H1 (cell line): Measurements from ENCODE around the gene CEL. TPM values are rescaled to one million over a fixed set of nuclear protein-coding genes. Genes with fewer than 3 reads are reported as not detected.
"Not testable (repeated sequence)": the region's sequence is repeated elsewhere in the genome, so short reads cannot be mapped to it uniquely, and the experiment has no call there.

ENCODE experiments used
- CTCF ChIA-PET: fragments of 300-600 bp; sonication (Branson Sonifier 250); formaldehyde crosslinking; loops from one replicate; lab custom pipeline; 2021; ENCODE audit not compliant: partially characterized antibody; lab: Charles Lee
- POLR2A ChIA-PET: fragments of 300-600 bp; sonication (Branson Sonifier 250); formaldehyde crosslinking; loops from one replicate; lab custom pipeline; 2021; ENCODE audit warnings: inconsistent platforms; ENCODE audit not compliant: partially characterized antibody; lab: Charles Lee
- DNase-seq, 2 experiments: peaks; one replicate each; pipeline versions ENCODE4 v3.0.0 to v3.0.0-alpha.2; 2010 to 2022; ENCODE audit warnings: low spot score in 2 of 2, low read depth in 1 of 2, mixed read lengths in 1 of 2
- FAIRE-seq: peaks from 2 replicates; lab custom pipeline; 2011; peaks lifted over from hg19 to GRCh38; lab: Jason Lieb, UNC
- H2AFZ ChIP-seq: 2 replicates; pipeline ENCODE4 v1.8.1; 2012; ENCODE audit warnings: low read length, inconsistent platforms
- H2AK5ac ChIP-seq: 2 replicates; pipeline ENCODE4 v1.6.1; 2013; ENCODE audit warnings: low read depth, low read length
- H2BK120ac ChIP-seq: replicated peaks from 2 replicates; pipeline ENCODE3; 2013; ENCODE audit warnings: low read depth, low read length, inconsistent platforms
- H2BK12ac ChIP-seq: 2 replicates; pipeline ENCODE4 v1.6.1; 2013; ENCODE audit warnings: low read depth, low read length
- H2BK15ac ChIP-seq: 2 replicates; pipeline ENCODE4 v1.6.1; 2013; ENCODE audit warnings: low read length
- H2BK20ac ChIP-seq: 2 replicates; pipeline ENCODE4 v1.6.1; 2013; ENCODE audit warnings: low read length
- H2BK5ac ChIP-seq: 2 replicates; pipeline ENCODE4 v1.6.1; 2013; ENCODE audit warnings: low read depth, low read length
- H3K14ac ChIP-seq: 2 replicates; pipeline ENCODE4 v1.6.1; 2013; ENCODE audit warnings: inconsistent platforms; ENCODE audit not compliant: insufficient read length
- H3K18ac ChIP-seq: 2 replicates; pipeline ENCODE4 v1.6.1; 2013; ENCODE audit warnings: low read length; ENCODE audit errors: extremely low read depth
- H3K23ac ChIP-seq: 2 replicates; pipeline ENCODE4 v1.6.1; 2013; ENCODE audit warnings: inconsistent platforms; ENCODE audit not compliant: insufficient read length
- H3K23me2 ChIP-seq: 2 replicates; pipeline ENCODE4 v1.6.1; 2013; ENCODE audit warnings: low read depth, low read length
- H3K27ac ChIP-seq: 2 replicates; pipeline ENCODE4 v1.6.1; 2011; ENCODE audit warnings: low read depth, low read length, inconsistent platforms
- H3K27me3 ChIP-seq, 4 experiments: replicated peaks in 1 of 4; 1 replicate in 1 of 4; 2 replicates in 3 of 4; pipeline versions ENCODE4 v1.6.1 to v1.8.1; 2011 to 2013; ENCODE audit warnings: low read length in 3 of 4, mild to moderate bottlenecking in 3 of 4, inconsistent platforms in 2 of 4, mixed read lengths in 2 of 4, moderate library complexity in 1 of 4; ENCODE audit not compliant: control insufficient read depth in 3 of 4, insufficient read depth in 3 of 4; ENCODE audit errors: extremely low read depth in 1 of 4
- H3K36me3 ChIP-seq, 4 experiments: 2 replicates each; pipeline versions ENCODE4 v1.6.1 to v1.8.1; 2011 to 2013; ENCODE audit warnings: mild to moderate bottlenecking in 4 of 4, low read length in 3 of 4, moderate library complexity in 2 of 4, control low read depth in 1 of 4, inconsistent platforms in 1 of 4; ENCODE audit not compliant: insufficient read depth in 4 of 4, control insufficient read depth in 2 of 4
- H3K4ac ChIP-seq: replicated peaks from 2 replicates; pipeline ENCODE3; 2013; ENCODE audit warnings: low read length, low read depth, mixed read lengths, inconsistent platforms; ENCODE audit not compliant: insufficient read length
- H3K4me1 ChIP-seq, 4 experiments: replicated peaks in 1 of 4; 1 replicate in 1 of 4; 2 replicates in 3 of 4; pipeline versions ENCODE4 v1.6.1 to v1.8.1; 2011 to 2013; ENCODE audit warnings: low read length in 3 of 4, inconsistent platforms in 2 of 4, mixed read lengths in 1 of 4; ENCODE audit not compliant: insufficient read depth in 4 of 4, control insufficient read depth in 3 of 4
- H3K4me2 ChIP-seq, 2 experiments: 2 replicates each; pipeline versions ENCODE4 v1.6.1 to v1.8.1; 2011 to 2013; ENCODE audit warnings: low read depth in 2 of 2, low read length in 2 of 2, control low read depth in 1 of 2, inconsistent platforms in 1 of 2, mild to moderate bottlenecking in 1 of 2; ENCODE audit not compliant: insufficient read depth in 1 of 2
- H3K4me3 ChIP-seq, 4 experiments: fragments of 200-600, 300-600 bp in 1 of 4; sonication (generic), shearing (Covaris generic), sonication (Bioruptor Twin) in 1 of 4; 2 replicates each; pipeline versions ENCODE4 v1.5.1 to v1.8.1; 2011 to 2016; ENCODE audit warnings: low read length in 4 of 4, low read depth in 3 of 4, control low read depth in 2 of 4, inconsistent platforms in 2 of 4, mild to moderate bottlenecking in 2 of 4, mixed read lengths in 1 of 4, moderate library complexity in 1 of 4; ENCODE audit not compliant: insufficient read depth in 2 of 4; ENCODE audit errors: extremely low read depth in 1 of 4
- H3K56ac ChIP-seq: replicated peaks from 2 replicates; pipeline ENCODE3; 2013; ENCODE audit warnings: low read depth, mild to moderate bottlenecking, mixed read lengths, low read length, inconsistent platforms; ENCODE audit not compliant: insufficient read length
- H3K79me1 ChIP-seq: 2 replicates; pipeline ENCODE4 v1.6.1; 2013; ENCODE audit warnings: low read depth, low read length, control low read depth
- H3K79me2 ChIP-seq, 2 experiments: 2 replicates each; pipeline versions ENCODE4 v1.6.1 to v1.8.1; 2012 to 2013; ENCODE audit warnings: low read length in 2 of 2, mild to moderate bottlenecking in 2 of 2, inconsistent platforms in 1 of 2; ENCODE audit not compliant: insufficient read depth in 2 of 2, control insufficient read depth in 1 of 2
- H3K9ac ChIP-seq, 4 experiments: replicated peaks in 1 of 4; 1 replicate in 1 of 4; 2 replicates in 3 of 4; pipeline versions ENCODE4 v1.6.1 to v1.8.1; 2011 to 2013; ENCODE audit warnings: low read depth in 3 of 4, low read length in 3 of 4, control low read depth in 2 of 4, mild to moderate bottlenecking in 2 of 4, moderate library complexity in 2 of 4, inconsistent platforms in 1 of 4; ENCODE audit errors: extremely low read depth in 1 of 4
- H3K9me3 ChIP-seq, 2 experiments: 2 replicates each; pipeline versions ENCODE4 v1.6.1 to v1.8.1; 2012 to 2013; ENCODE audit warnings: mild to moderate bottlenecking in 2 of 2, moderate library complexity in 2 of 2, control low read depth in 1 of 2, inconsistent platforms in 1 of 2, low read depth in 1 of 2, low read length in 1 of 2, mixed read lengths in 1 of 2; ENCODE audit not compliant: insufficient read depth in 2 of 2
- H4K20me1 ChIP-seq, 2 experiments: replicated peaks in 1 of 2; 2 replicates each; pipeline versions ENCODE3 to v1.8.1; 2011 to 2013; ENCODE audit warnings: inconsistent platforms in 2 of 2, low read length in 2 of 2, mild to moderate bottlenecking in 1 of 2; ENCODE audit not compliant: insufficient read depth in 2 of 2, control insufficient read depth in 1 of 2
- H4K5ac ChIP-seq: 2 replicates; pipeline ENCODE4 v1.6.1; 2013; ENCODE audit warnings: low read length, low read depth, mixed read lengths, inconsistent platforms; ENCODE audit not compliant: insufficient read length
- H4K8ac ChIP-seq: 2 replicates; pipeline ENCODE4 v1.8.0; 2013; ENCODE audit warnings: mild to moderate bottlenecking, moderate library complexity, low read length, inconsistent platforms; ENCODE audit not compliant: insufficient read depth; ENCODE audit errors: extremely low read depth
- H4K91ac ChIP-seq: replicated peaks from 2 replicates; pipeline ENCODE3; 2013; ENCODE audit warnings: low read length, mixed read lengths, inconsistent platforms; ENCODE audit not compliant: insufficient read length
- WGBS, 2 experiments: shearing (Covaris generic) in 1 of 2; methylation state at CpG; one replicate each; pipeline versions ENCODE4 v1.1.6 to v1.1.7; 2013 to 2015; ENCODE audit warnings: low lambda C conversion rate in 2 of 2, mixed read lengths in 2 of 2, inconsistent platforms in 1 of 2, low coverage in 1 of 2, missing lambda C conversion rate in 1 of 2; ENCODE audit not compliant: insufficient replicate concordance in 2 of 2, insufficient coverage in 1 of 2, insufficient read length in 1 of 2; ENCODE audit errors: extremely low coverage in 1 of 2, missing lambda C conversion rate in 1 of 2; 5-methylcytosine and 5-hydroxymethylcytosine counted together
- polyA plus RNA-seq, 7 experiments: library from polyadenylated mRNA; depleted of rRNA in 3 of 7; stranded (reverse) in 5 of 7; unstranded in 2 of 7; fragments of >200 nt in 5 of 7; fragments of 200-250 nt in 2 of 7; gene quantifications; 1 replicate in 5 of 7; 2 replicates in 1 of 7; 4 replicates in 1 of 7; pipeline versions ENCODE4 v1.2.1 to v1.2.3, GENCODE V29; 2011 to 2013; ENCODE audit warnings: missing spikeins in 2 of 7, mixed read lengths in 2 of 7
- total RNA-seq: library from RNA; stranded (reverse); fragmentation: NEBNext Ultra II Directional; extraction: Animal tissue kit (Norgen Biotek cat#: 25700); gene quantifications from 2 replicates; pipeline ENCODE4 v1.2.1, GENCODE V29; 2021

Gene CEL
- total and polyA plus RNA-seq, 2 of the 8 experiments (the other 6 are each of a cell fraction or from before 2014, with no cell fraction given) = 1.8 to 3.4 TPM

DNA sequence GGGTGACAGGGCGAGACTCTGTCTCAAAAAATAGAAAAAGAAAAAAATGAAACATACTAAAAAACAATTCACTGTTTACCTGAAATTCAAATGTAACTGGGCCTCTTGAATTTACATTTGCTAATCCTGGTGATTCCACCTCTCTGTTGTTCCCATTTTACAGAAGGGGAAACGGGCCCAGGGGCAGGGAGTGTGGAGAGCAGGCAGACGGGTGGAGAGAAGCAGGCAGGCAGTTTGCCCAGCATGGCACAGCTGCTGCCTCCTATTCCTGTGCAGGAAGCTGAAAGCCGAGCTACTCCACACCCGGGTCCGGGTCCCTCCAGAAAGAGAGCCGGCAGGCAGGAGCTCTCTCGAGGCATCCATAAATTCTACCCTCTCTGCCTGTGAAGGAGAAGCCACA, 788 bp downstream of the CEL start:
- H3K79me2 ChIP-seq, H4K20me1 ChIP-seq, H2BK15ac ChIP-seq, H3K56ac ChIP-seq, H2AFZ ChIP-seq, H2BK20ac ChIP-seq, H4K8ac ChIP-seq, H3K9ac ChIP-seq, H3K18ac ChIP-seq, DNase-seq, FAIRE-seq, H2BK5ac ChIP-seq, H2BK120ac ChIP-seq, H2AK5ac ChIP-seq, H3K23ac ChIP-seq, H3K4me2 ChIP-seq, H3K4ac ChIP-seq, H3K27ac ChIP-seq, H4K91ac ChIP-seq, H3K23me2 ChIP-seq, H3K14ac ChIP-seq, POLR2A ChIA-PET, H3K79me1 ChIP-seq, H4K5ac ChIP-seq, CTCF ChIA-PET, H3K9me3 ChIP-seq, H3K4me3 ChIP-seq, H3K27me3 ChIP-seq, H2BK12ac ChIP-seq, H3K36me3 ChIP-seq: not testable (repeated sequence)
- peaks cover 6 to 23% (median 13%) of the 10 kb centered on the region in 4 experiments for H3K4me1 ChIP-seq
- WGBS, 2 experiments = 97% methylated on average over 2 of the region's 8 CpGs; no CpG with 5 or more reads in 1 of the 2 experiments
